GM12878 (cell line): ENCODE results near the gene HOMER2. TPM values are rescaled to one million over a fixed set of nuclear protein-coding genes. Genes with fewer than 3 reads are reported as not detected.

Experiments used
- ATAC-seq: fragments of 200-7000 bp; cut with Tn5 transposase; 3 replicates; pipeline ENCODE4 v1.9.1; 2020; ENCODE audit warnings: mild to moderate bottlenecking, moderate library complexity
- BruUV-seq: library from RNA; stranded (reverse); fragments of 400-500 nt; replicated peaks from 2 replicates; lab custom pipeline; 2021; lab: Mats Ljungman, UMichigan
- CTCF ChIA-PET: fragments of 300-600 bp; sonication (Branson Sonifier 250); formaldehyde crosslinking; extraction: SDS; loops from one replicate; lab custom pipeline; 2021; ENCODE audit warnings: inconsistent platforms; lab: Yijun Ruan, JAX
- POLR2A ChIA-PET: fragments of 350-600 bp; formaldehyde crosslinking; extraction: SDS; loops from one replicate; lab custom pipeline; 2021; ENCODE audit warnings: inconsistent platforms; lab: Charles Lee
- RAD21 ChIA-PET: fragments of 300-600 bp; sonication (Branson Sonifier 250); formaldehyde crosslinking; loops from one replicate; lab custom pipeline; 2023; ENCODE audit warnings: antibody characterized with exemption; ENCODE audit not compliant: unreplicated experiment; lab: Charles Lee
- SMC1A ChIA-PET: fragments of 300-600 bp; sonication (Branson Sonifier 250); formaldehyde crosslinking; loops from one replicate; lab custom pipeline; 2023; ENCODE audit not compliant: unreplicated experiment, uncharacterized antibody; lab: Charles Lee
- DNase-seq: peaks from one replicate; pipeline ENCODE4 v3.0.0-alpha.2; 2011; ENCODE audit warnings: low read depth, low spot score
- FAIRE-seq: peaks from 3 replicates; lab custom pipeline; 2011; peaks lifted over from hg19 to GRCh38; lab: Jason Lieb, UNC
- H2AFZ ChIP-seq: 2 replicates; pipeline ENCODE4 v1.6.0; 2011; ENCODE audit warnings: low read depth, low read length, control low read depth; ENCODE audit not compliant: control insufficient read depth
- H3K27ac ChIP-seq: 2 replicates; pipeline ENCODE4 v1.5.1; 2011; ENCODE audit warnings: control low read depth; ENCODE audit not compliant: control insufficient read depth, insufficient read depth
- H3K27me3 ChIP-seq, 2 experiments: replicated peaks in 1 of 2; 2 replicates each; pipeline versions ENCODE4 v1.6.0 to v1.6.1; 2011; ENCODE audit warnings: low read length in 1 of 2; ENCODE audit not compliant: control insufficient read depth in 2 of 2, insufficient read depth in 2 of 2
- H3K36me3 ChIP-seq, 2 experiments: 2 replicates each; pipeline ENCODE4 v1.5.1; 2011; ENCODE audit warnings: low read length in 1 of 2; ENCODE audit not compliant: control insufficient read depth in 2 of 2, insufficient read depth in 2 of 2
- H3K4me1 ChIP-seq: 2 replicates; pipeline ENCODE4 v1.6.1; 2011; ENCODE audit warnings: mild to moderate bottlenecking, low read length, moderate library complexity, mixed read lengths; ENCODE audit not compliant: control insufficient read depth, insufficient read depth
- H3K4me2 ChIP-seq: 2 replicates; pipeline ENCODE4 v1.6.0; 2011; ENCODE audit warnings: control low read depth; ENCODE audit not compliant: control insufficient read depth, insufficient read depth
- H3K4me3 ChIP-seq: fragments of 200-600 bp; sonication (generic); 2 replicates; pipeline ENCODE4 v1.5.1; 2016
- H3K79me2 ChIP-seq: 2 replicates; pipeline ENCODE4 v1.6.0; 2011; ENCODE audit warnings: low read length; ENCODE audit not compliant: control insufficient read depth, insufficient read depth
- H3K9ac ChIP-seq: 2 replicates; pipeline ENCODE4 v1.8.0; 2011; ENCODE audit warnings: low read length, control low read depth, mixed read lengths; ENCODE audit not compliant: control insufficient read depth, insufficient read depth
- H3K9me3 ChIP-seq: replicated peaks from 3 replicates; pipeline ENCODE4 v1.5.1; 2011; ENCODE audit warnings: mild to moderate bottlenecking, low read length; ENCODE audit not compliant: control insufficient read depth, insufficient read depth
- H4K20me1 ChIP-seq: 2 replicates; pipeline ENCODE4 v1.6.0; 2011; ENCODE audit not compliant: control insufficient read depth, insufficient read depth
- NFXL1 ChIP-seq: fragments of 450-650 bp; IDR thresholded peaks from 2 replicates; pipeline ENCODE4 v1.6.1; 2017; ENCODE audit warnings: antibody characterized with exemption, mild to moderate bottlenecking, borderline replicate concordance
- POLR2A ChIP-seq: IDR thresholded peaks from 2 replicates; pipeline ENCODE4 v1.6.1; 2011; ENCODE audit warnings: low read depth, mild to moderate bottlenecking, low read length
- RBBP5 ChIP-seq: fragments of 200-600 bp; sonication (generic); conservative IDR thresholded peaks from 2 replicates; pipeline ENCODE4 v1.6.1; 2016
- SRF ChIP-seq, 2 experiments: IDR thresholded peaks; 2 replicates each; pipeline ENCODE4 v1.6.1; 2011; ENCODE audit warnings: low read depth in 2 of 2, low read length in 2 of 2, mild to moderate bottlenecking in 1 of 2, moderate library complexity in 1 of 2
- TCF12 ChIP-seq: IDR thresholded peaks from 2 replicates; pipeline ENCODE4 v1.6.1; 2011; ENCODE audit warnings: low read depth, mild to moderate bottlenecking, low read length
- WGBS: methylation state at CpG from one replicate; pipeline ENCODE4 v1.1.6; 2016; ENCODE audit warnings: low lambda C conversion rate; ENCODE audit not compliant: insufficient replicate concordance, insufficient coverage; ENCODE audit errors: missing lambda C conversion rate; 5-methylcytosine and 5-hydroxymethylcytosine counted together
- in situ Hi-C: fragments of 300-500 bp; cut with MboI; formaldehyde crosslinking; loops from 9 replicates; pipeline ENCODE4 v1.14.3; 2018; ENCODE audit warnings: mixed read lengths
- intact Hi-C: fragments of 100-400 bp; cut with micrococcal nuclease; formaldehyde crosslinking; loops from one replicate; pipeline ENCODE4 v1.14.2; 2022; ENCODE audit not compliant: unreplicated experiment
- polyA plus RNA-seq, 11 experiments: library from polyadenylated mRNA; depleted of rRNA in 4 of 11; unstranded in 6 of 11; stranded (reverse) in 5 of 11; fragments of >200 nt; fragmentation: Nextera tagmentation in 4 of 11; fragmentation: Illumina TruSeq in 1 of 11; extraction: Ambion mirVana in 4 of 11; extraction: Trizol in 1 of 11; gene quantifications; 1 replicate in 1 of 11; 2 replicates in 10 of 11; pipeline versions ENCODE4 v1.2.1 to v1.2.3, GENCODE V29; 2011 to 2016; ENCODE audit warnings: inconsistent platforms in 2 of 11, missing spikeins in 2 of 11, low read depth in 1 of 11
- total RNA-seq, 4 experiments: library from RNA; depleted of rRNA in 3 of 4; stranded (reverse); fragments of >200 nt in 3 of 4; fragmentation: Illumina TruSeq in 1 of 4; extraction: Trizol in 1 of 4; gene quantifications; 2 replicates each; pipeline versions ENCODE4 v1.2.1 to v1.2.3, GENCODE V29; 2013 to 2021
- TF ChIP-seq, protein P1 (sequence below): fragments of 450-650 bp; IDR thresholded peaks from 2 replicates; pipeline ENCODE4 v1.6.1; 2018; ENCODE audit warnings: borderline replicate concordance, mild to moderate bottlenecking; ENCODE audit not compliant: partially characterized antibody
- TF ChIP-seq, protein P2 (sequence below): fragments of 450-650 bp; IDR thresholded peaks from 2 replicates; pipeline ENCODE4 v1.6.1; 2017; ENCODE audit warnings: antibody characterized with exemption, mild to moderate bottlenecking, moderate library complexity
- TF ChIP-seq, protein P3 (sequence below): IDR thresholded peaks from 2 replicates; pipeline ENCODE4 v1.6.1; 2012; ENCODE audit warnings: low read length, inconsistent platforms

The HOMER2 gene
- total and polyA plus RNA-seq, 10 of the 15 experiments (the other 5 are each of a cell fraction or from before 2014, with no cell fraction given): 0.60 to 5.0 (median 1.8) TPM

DNA sequence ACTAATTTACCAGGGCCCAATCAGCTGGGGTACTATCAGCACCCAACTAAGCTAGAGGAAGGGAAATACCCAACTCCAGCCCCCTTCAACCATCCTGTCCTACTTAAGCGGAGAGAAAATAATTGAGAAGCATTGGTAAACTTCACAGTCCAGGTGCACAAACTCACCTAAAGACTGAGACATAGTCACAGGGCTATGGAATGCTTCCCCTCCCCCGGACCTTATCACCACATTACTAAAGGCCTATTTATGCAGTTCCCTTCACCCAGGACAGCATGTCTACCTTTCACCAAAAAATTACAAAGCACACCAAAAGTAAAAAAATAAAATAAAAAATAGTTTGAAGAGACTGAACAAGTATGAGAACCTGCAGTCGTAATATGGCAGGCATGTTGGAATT lies 47.9 kb downstream of the HOMER2 start:
- in situ Hi-C loops (no loop called here), intact Hi-C loops (no loop called here)
- H3K27ac ChIP-seq: no peak overlapping the region
- no peak overlapping the region for H3K4me2 ChIP-seq
- no peak overlapping the region for H3K4me3 ChIP-seq
- POLR2A ChIA-PET: no interaction called here
- no peak for DNase-seq
- H2AFZ ChIP-seq: no peak overlapping the region
- no peak for FAIRE-seq
- H3K9ac ChIP-seq: no peak overlapping the region
- WGBS: 75% methylated on average over 3 of the region's 3 CpGs
- peaks cover 10% of the 10 kb centered on the region; the same call in 1 of the 3 replicates for H3K9me3 ChIP-seq
- no TSS peak for BruUV-seq
- H4K20me1 ChIP-seq: no peaks in the 10 kb centered on the region
- TF ChIP-seq POLR2A (no peak), RBBP5 (no peak), NFXL1 (no peak), TCF12 (no peak), SRF (IDR thresholded peaks at IDR 0.05; ENCODE audit: low read depth in 2 of 2, low read length in 2 of 2) (no peak)
- TF ChIP-seq, protein P1, sequence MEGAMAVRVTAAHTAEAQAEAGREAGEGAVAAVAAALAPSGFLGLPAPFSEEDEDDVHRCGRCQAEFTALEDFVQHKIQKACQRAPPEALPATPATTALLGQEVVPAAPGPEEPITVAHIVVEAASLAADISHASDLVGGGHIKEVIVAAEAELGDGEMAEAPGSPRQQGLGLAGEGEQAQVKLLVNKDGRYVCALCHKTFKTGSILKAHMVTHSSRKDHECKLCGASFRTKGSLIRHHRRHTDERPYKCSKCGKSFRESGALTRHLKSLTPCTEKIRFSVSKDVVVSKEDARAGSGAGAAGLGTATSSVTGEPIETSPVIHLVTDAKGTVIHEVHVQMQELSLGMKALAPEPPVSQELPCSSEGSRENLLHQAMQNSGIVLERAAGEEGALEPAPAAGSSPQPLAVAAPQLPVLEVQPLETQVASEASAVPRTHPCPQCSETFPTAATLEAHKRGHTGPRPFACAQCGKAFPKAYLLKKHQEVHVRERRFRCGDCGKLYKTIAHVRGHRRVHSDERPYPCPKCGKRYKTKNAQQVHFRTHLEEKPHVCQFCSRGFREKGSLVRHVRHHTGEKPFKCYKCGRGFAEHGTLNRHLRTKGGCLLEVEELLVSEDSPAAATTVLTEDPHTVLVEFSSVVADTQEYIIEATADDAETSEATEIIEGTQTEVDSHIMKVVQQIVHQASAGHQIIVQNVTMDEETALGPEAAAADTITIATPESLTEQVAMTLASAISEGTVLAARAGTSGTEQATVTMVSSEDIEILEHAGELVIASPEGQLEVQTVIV: no peak
- TF ChIP-seq, protein P2, sequence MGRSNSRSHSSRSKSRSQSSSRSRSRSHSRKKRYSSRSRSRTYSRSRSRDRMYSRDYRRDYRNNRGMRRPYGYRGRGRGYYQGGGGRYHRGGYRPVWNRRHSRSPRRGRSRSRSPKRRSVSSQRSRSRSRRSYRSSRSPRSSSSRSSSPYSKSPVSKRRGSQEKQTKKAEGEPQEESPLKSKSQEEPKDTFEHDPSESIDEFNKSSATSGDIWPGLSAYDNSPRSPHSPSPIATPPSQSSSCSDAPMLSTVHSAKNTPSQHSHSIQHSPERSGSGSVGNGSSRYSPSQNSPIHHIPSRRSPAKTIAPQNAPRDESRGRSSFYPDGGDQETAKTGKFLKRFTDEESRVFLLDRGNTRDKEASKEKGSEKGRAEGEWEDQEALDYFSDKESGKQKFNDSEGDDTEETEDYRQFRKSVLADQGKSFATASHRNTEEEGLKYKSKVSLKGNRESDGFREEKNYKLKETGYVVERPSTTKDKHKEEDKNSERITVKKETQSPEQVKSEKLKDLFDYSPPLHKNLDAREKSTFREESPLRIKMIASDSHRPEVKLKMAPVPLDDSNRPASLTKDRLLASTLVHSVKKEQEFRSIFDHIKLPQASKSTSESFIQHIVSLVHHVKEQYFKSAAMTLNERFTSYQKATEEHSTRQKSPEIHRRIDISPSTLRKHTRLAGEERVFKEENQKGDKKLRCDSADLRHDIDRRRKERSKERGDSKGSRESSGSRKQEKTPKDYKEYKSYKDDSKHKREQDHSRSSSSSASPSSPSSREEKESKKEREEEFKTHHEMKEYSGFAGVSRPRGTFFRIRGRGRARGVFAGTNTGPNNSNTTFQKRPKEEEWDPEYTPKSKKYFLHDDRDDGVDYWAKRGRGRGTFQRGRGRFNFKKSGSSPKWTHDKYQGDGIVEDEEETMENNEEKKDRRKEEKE: no peak
- TF ChIP-seq, protein P3, sequence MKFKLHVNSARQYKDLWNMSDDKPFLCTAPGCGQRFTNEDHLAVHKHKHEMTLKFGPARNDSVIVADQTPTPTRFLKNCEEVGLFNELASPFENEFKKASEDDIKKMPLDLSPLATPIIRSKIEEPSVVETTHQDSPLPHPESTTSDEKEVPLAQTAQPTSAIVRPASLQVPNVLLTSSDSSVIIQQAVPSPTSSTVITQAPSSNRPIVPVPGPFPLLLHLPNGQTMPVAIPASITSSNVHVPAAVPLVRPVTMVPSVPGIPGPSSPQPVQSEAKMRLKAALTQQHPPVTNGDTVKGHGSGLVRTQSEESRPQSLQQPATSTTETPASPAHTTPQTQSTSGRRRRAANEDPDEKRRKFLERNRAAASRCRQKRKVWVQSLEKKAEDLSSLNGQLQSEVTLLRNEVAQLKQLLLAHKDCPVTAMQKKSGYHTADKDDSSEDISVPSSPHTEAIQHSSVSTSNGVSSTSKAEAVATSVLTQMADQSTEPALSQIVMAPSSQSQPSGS: no peak
- peaks cover 1 to 2% of the 10 kb centered on the region in 2 experiments; a peak in 1 of 4 replicates for H3K27me3 ChIP-seq
- no peaks in the 10 kb centered on the region for H3K4me1 ChIP-seq
- H3K79me2 ChIP-seq: no peaks in the 10 kb centered on the region
- no peak for ATAC-seq
- no peaks in the 10 kb centered on the region for H3K36me3 ChIP-seq
- CTCF ChIA-PET: no interaction called here
- SMC1A ChIA-PET: no interaction called here
- RAD21 ChIA-PET: no interaction called here
